HepG2 (cell line): Measurements from ENCODE around the gene TRIM42. TPM values are rescaled to one million over a fixed set of nuclear protein-coding genes. Genes with fewer than 3 reads are reported as not detected.

Experiments
- ASH2L ChIP-seq: fragments of 300-600, 200-600 bp; sonication (generic); IDR thresholded peaks from 2 replicates; pipeline ENCODE4 v1.7.0; 2017; ENCODE audit warnings: low read depth, mild to moderate bottlenecking, moderate library complexity, mixed read lengths, low read length; ENCODE audit not compliant: insufficient read length
- ETV6 ChIP-seq: sonication (generic); formaldehyde crosslinking; conservative IDR thresholded peaks from 2 replicates; pipeline ENCODE4 v1.4.0; 2020; ENCODE audit warnings: missing genetic modification reagents
- GATA4 ChIP-seq: sonication (generic); IDR thresholded peaks from 2 replicates; pipeline ENCODE4 v1.6.1; 2016; ENCODE audit warnings: antibody characterized with exemption, low read depth, borderline replicate concordance
- MED1 ChIP-seq: sonication (generic); formaldehyde crosslinking; IDR thresholded peaks from 2 replicates; pipeline ENCODE4 v1.4.0; 2020; ENCODE audit warnings: missing genetic modification reagents
- PHF21A ChIP-seq: sonication (generic); formaldehyde crosslinking; IDR thresholded peaks from 2 replicates; pipeline ENCODE4 v1.5.0; 2020; ENCODE audit warnings: mild to moderate bottlenecking, missing genetic modification reagents
- STAG1 ChIP-seq: sonication (generic); formaldehyde crosslinking; IDR thresholded peaks from 2 replicates; pipeline ENCODE4 v1.4.0; 2020; ENCODE audit warnings: missing genetic modification reagents
- TBX2 ChIP-seq: sonication (generic); formaldehyde crosslinking; IDR thresholded peaks from 2 replicates; pipeline ENCODE4 v1.5.0; 2020; ENCODE audit warnings: missing genetic modification reagents, mild to moderate bottlenecking, borderline replicate concordance
- ZMYM3 ChIP-seq: sonication (generic); formaldehyde crosslinking; IDR thresholded peaks from 2 replicates; pipeline ENCODE4 v1.5.1; 2020; ENCODE audit warnings: mild to moderate bottlenecking, missing genetic modification reagents
- ZNF564 ChIP-seq: sonication (generic); formaldehyde crosslinking; IDR thresholded peaks from 2 replicates; pipeline ENCODE4 v1.8.1; 2023; ENCODE audit warnings: mild to moderate bottlenecking, missing genetic modification reagents
- ZNF629 ChIP-seq: sonication (generic); formaldehyde crosslinking; conservative IDR thresholded peaks from 2 replicates; pipeline ENCODE4 v1.5.0; 2020; ENCODE audit warnings: missing genetic modification reagents
- polyA plus RNA-seq, 8 experiments: library from polyadenylated mRNA; depleted of rRNA in 3 of 8; stranded (reverse) in 7 of 8; unstranded in 1 of 8; fragments of >200 nt; fragmentation: Illumina TruSeq in 4 of 8; extraction: Trizol in 4 of 8; gene quantifications; 2 replicates each; pipeline versions ENCODE4 v1.2.1 to v1.2.3, GENCODE V29; 2011 to 2016; ENCODE audit warnings: low read depth in 4 of 8, missing spikeins in 1 of 8, mixed read lengths in 1 of 8; ENCODE audit not compliant: insufficient read depth in 1 of 8
- total RNA-seq, 5 experiments: library from RNA; depleted of rRNA; stranded (reverse); fragments of >200 nt; fragmentation: Illumina TruSeq; extraction: Trizol; gene quantifications; 2 replicates each; pipeline ENCODE4 v1.2.3, GENCODE V29; 2016; ENCODE audit warnings: low read depth in 1 of 5
- TF ChIP-seq, protein P1 (sequence below): sonication (generic); formaldehyde crosslinking; IDR thresholded peaks from 2 replicates; pipeline ENCODE4 v1.4.0; 2020; ENCODE audit warnings: mild to moderate bottlenecking, missing genetic modification reagents
- TF ChIP-seq, protein P2 (sequence below): sonication (generic); formaldehyde crosslinking; IDR thresholded peaks from 2 replicates; pipeline ENCODE4 v1.8.1; 2023; ENCODE audit warnings: mild to moderate bottlenecking, moderate library complexity, missing genetic modification reagents
- TF ChIP-seq, protein P3 (sequence below): sonication (generic); formaldehyde crosslinking; IDR thresholded peaks from 2 replicates; pipeline ENCODE4; 2020; ENCODE audit warnings: missing genetic modification reagents, mild to moderate bottlenecking, borderline replicate concordance
- TF ChIP-seq, protein P4 (sequence below): sonication (generic); formaldehyde crosslinking; IDR thresholded peaks from 2 replicates; pipeline ENCODE4 v1.4.0; 2020; ENCODE audit warnings: mild to moderate bottlenecking, low read depth, missing genetic modification reagents
- TF ChIP-seq, protein P5 (sequence below): sonication (generic); formaldehyde crosslinking; IDR thresholded peaks from 2 replicates; pipeline ENCODE4 v1.4.0; 2020; ENCODE audit warnings: missing genetic modification reagents

TRIM42 gene
- total and polyA plus RNA-seq, 2 of the 13 experiments (the other 11 are each of a cell fraction or from before 2014, with no cell fraction given): not detected

DNA sequence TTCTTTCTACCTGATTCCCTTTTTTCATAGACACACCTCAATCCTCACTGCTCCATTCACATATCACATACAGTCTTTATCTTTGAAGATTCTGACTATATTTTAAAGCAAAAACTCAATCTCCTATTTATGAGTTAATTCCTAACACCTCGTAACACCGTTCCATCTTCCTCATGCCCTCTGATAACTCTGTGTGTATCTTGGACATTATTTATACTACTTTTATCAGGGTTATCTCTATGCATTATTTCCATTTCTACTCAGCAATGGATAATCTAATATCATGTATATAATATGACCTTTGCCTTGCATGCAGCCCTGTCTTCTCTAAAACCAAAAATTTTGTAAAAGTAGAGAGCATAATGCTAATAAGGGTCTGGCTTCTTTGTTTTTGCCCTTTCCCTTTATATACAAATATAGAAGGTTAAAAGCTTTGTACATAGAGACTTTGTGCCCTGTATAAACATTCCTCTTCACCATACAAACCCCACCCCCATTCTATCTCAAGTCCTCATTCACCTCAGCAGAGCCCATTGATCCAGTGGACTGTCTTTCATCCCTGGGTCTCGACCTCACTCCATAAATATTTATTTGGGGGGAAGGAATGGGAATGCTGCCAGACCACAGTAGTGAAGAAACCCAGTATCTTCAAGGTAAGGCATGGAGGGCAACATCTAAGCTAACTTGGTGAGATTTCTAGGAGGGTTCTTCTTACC, 21.8 kb downstream of the TRIM42 start (continued):
- TF ChIP-seq, protein P1, sequence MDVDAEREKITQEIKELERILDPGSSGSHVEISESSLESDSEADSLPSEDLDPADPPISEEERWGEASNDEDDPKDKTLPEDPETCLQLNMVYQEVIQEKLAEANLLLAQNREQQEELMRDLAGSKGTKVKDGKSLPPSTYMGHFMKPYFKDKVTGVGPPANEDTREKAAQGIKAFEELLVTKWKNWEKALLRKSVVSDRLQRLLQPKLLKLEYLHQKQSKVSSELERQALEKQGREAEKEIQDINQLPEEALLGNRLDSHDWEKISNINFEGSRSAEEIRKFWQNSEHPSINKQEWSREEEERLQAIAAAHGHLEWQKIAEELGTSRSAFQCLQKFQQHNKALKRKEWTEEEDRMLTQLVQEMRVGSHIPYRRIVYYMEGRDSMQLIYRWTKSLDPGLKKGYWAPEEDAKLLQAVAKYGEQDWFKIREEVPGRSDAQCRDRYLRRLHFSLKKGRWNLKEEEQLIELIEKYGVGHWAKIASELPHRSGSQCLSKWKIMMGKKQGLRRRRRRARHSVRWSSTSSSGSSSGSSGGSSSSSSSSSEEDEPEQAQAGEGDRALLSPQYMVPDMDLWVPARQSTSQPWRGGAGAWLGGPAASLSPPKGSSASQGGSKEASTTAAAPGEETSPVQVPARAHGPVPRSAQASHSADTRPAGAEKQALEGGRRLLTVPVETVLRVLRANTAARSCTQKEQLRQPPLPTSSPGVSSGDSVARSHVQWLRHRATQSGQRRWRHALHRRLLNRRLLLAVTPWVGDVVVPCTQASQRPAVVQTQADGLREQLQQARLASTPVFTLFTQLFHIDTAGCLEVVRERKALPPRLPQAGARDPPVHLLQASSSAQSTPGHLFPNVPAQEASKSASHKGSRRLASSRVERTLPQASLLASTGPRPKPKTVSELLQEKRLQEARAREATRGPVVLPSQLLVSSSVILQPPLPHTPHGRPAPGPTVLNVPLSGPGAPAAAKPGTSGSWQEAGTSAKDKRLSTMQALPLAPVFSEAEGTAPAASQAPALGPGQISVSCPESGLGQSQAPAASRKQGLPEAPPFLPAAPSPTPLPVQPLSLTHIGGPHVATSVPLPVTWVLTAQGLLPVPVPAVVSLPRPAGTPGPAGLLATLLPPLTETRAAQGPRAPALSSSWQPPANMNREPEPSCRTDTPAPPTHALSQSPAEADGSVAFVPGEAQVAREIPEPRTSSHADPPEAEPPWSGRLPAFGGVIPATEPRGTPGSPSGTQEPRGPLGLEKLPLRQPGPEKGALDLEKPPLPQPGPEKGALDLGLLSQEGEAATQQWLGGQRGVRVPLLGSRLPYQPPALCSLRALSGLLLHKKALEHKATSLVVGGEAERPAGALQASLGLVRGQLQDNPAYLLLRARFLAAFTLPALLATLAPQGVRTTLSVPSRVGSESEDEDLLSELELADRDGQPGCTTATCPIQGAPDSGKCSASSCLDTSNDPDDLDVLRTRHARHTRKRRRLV (CRISPR knock-in tag): no peak
- TF ChIP-seq ASH2L: peak; percentile 91
- TF ChIP-seq TBX2: peak; percentile 78; the same call in 1 of the 2 replicates
- peak; percentile 93; the same call in 1 of the 2 replicates for TF ChIP-seq GATA4
- TF ChIP-seq PHF21A (CRISPR knock-in tag): peak; percentile 78; the same call in 1 of the 2 replicates
- TF ChIP-seq, protein P2, sequence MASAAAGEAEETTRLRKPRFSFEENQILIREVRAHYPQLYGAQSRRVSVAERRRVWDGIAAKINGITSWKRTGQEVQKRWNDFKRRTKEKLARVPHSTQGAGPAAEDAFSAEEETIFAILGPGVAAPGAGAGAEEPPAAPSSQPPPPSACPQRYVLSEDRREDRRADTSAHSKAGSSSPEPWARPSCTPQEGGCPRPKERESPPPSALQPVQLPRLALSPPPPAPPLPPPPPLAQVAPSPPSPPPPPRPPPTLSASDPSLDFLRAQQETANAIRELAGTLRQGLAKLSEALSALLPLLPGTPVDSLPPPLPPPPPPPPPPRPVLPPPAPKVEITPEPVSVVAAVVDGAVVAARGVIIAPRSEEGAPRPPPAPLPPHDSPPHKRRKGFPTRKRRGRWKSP (CRISPR knock-in tag): peak; percentile 76; the same call in 1 of the 2 replicates
- TF ChIP-seq, protein P3, sequence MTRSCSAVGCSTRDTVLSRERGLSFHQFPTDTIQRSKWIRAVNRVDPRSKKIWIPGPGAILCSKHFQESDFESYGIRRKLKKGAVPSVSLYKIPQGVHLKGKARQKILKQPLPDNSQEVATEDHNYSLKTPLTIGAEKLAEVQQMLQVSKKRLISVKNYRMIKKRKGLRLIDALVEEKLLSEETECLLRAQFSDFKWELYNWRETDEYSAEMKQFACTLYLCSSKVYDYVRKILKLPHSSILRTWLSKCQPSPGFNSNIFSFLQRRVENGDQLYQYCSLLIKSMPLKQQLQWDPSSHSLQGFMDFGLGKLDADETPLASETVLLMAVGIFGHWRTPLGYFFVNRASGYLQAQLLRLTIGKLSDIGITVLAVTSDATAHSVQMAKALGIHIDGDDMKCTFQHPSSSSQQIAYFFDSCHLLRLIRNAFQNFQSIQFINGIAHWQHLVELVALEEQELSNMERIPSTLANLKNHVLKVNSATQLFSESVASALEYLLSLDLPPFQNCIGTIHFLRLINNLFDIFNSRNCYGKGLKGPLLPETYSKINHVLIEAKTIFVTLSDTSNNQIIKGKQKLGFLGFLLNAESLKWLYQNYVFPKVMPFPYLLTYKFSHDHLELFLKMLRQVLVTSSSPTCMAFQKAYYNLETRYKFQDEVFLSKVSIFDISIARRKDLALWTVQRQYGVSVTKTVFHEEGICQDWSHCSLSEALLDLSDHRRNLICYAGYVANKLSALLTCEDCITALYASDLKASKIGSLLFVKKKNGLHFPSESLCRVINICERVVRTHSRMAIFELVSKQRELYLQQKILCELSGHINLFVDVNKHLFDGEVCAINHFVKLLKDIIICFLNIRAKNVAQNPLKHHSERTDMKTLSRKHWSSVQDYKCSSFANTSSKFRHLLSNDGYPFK (CRISPR knock-in tag): no peak
- 0 out of 2 replicates have a peak, but pooled peaks have one; percentile 44 for TF ChIP-seq ZNF629 (CRISPR knock-in tag)
- TF ChIP-seq, protein P4, sequence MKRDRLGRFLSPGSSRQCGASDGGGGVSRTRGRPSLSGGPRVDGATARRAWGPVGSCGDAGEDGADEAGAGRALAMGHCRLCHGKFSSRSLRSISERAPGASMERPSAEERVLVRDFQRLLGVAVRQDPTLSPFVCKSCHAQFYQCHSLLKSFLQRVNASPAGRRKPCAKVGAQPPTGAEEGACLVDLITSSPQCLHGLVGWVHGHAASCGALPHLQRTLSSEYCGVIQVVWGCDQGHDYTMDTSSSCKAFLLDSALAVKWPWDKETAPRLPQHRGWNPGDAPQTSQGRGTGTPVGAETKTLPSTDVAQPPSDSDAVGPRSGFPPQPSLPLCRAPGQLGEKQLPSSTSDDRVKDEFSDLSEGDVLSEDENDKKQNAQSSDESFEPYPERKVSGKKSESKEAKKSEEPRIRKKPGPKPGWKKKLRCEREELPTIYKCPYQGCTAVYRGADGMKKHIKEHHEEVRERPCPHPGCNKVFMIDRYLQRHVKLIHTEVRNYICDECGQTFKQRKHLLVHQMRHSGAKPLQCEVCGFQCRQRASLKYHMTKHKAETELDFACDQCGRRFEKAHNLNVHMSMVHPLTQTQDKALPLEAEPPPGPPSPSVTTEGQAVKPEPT (CRISPR knock-in tag): no peak
- peak; percentile 51; the same call in 1 of the 2 replicates for TF ChIP-seq ZMYM3
- TF ChIP-seq, protein P5, sequence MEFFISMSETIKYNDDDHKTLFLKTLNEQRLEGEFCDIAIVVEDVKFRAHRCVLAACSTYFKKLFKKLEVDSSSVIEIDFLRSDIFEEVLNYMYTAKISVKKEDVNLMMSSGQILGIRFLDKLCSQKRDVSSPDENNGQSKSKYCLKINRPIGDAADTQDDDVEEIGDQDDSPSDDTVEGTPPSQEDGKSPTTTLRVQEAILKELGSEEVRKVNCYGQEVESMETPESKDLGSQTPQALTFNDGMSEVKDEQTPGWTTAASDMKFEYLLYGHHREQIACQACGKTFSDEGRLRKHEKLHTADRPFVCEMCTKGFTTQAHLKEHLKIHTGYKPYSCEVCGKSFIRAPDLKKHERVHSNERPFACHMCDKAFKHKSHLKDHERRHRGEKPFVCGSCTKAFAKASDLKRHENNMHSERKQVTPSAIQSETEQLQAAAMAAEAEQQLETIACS (CRISPR knock-in tag): no peak
- peak; percentile 31 for TF ChIP-seq STAG1 (CRISPR knock-in tag)
- no peak for TF ChIP-seq ZNF564 (CRISPR knock-in tag)
- TF ChIP-seq MED1 (CRISPR knock-in tag): peak; percentile 85
- TF ChIP-seq ETV6 (CRISPR knock-in tag): no peak
